GM12864 (cell line): ENCODE measurements around the gene ULBP2.
"Not testable (repeated sequence)": the region's sequence is repeated elsewhere in the genome, so short reads cannot be mapped to it uniquely, and the experiment has no call there.

Experiments
- DNase-seq: peaks from one replicate; pipeline ENCODE4 v3.0.0-alpha.2; 2011; ENCODE audit warnings: low read depth
- H3K4me3 ChIP-seq: 2 replicates; pipeline ENCODE4 v1.5.1; 2011; ENCODE audit warnings: mild to moderate bottlenecking, low read depth, low read length, control low read depth
- CTCF ChIP-seq: IDR thresholded peaks from 2 replicates; pipeline ENCODE4 v1.5.1; 2011; ENCODE audit warnings: low read depth, mild to moderate bottlenecking, moderate library complexity, low read length, control low read depth, inconsistent platforms; ENCODE audit errors: missing control alignments

Gene ULBP2

DNA sequence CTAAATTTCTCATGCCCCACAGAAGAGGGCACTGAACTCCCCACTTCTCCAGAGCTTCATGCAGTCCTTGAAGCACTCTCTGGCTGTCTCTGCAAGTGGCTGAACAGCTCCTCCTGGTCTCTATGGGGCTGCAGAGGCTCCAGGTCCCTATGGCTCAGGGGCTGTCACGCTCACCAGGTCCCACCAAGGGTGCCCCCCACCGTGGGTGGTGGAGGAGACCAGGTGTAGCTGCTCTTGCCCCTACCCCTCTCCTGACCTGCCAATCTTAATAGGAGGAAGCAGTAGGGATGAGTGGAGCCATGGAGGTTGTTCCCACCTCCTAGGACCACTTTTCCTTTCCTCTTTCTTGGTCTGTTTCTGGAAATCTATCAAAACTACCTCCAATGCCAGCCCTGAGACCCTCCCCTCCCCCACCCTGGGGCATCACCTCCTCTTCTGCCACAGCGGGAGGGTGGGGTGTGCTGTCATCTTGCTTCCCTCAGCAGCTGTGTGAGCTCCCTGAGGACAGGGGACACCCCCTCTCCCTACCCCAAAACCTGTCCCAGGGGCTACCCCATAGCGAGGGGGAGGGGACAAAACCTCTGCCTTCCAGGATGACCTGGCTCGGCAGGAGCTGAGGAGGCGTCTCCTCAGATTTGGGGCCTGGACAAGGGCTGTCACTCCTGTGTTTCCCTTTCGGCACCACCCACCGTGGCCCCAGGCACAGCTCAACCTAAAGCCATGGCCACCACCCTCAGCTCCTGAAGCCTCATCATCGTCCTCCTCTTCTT lies 31.9 kb upstream of the ULBP2 start:
- DNase-seq: no peak
- no peak overlapping the region for H3K4me3 ChIP-seq
- no peak for TF ChIP-seq CTCF

DNA sequence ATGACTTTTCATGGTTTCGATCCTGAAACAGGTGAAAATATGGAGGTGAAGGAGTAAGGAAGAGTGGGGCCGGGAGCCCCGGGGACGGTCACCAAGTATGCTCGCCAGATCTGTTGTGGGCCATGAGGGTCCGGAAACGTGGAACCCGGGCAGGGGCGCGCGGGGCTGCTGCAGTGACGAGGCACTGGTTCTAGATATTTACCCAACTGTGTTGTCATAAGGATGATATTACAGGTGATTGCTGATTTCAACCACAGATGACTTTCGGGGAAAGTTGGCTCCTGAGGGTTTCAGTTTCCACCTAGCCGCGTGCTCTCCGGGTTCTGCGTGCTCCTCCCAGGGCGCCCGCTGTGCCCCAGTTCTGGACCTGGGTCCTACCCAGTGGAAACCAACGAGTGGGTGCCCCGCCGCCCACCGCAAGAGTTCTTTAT lies 31.1 kb upstream of the ULBP2 start:
- no peak for DNase-seq
- no peak for TF ChIP-seq CTCF
- no peak overlapping the region for H3K4me3 ChIP-seq

DNA sequence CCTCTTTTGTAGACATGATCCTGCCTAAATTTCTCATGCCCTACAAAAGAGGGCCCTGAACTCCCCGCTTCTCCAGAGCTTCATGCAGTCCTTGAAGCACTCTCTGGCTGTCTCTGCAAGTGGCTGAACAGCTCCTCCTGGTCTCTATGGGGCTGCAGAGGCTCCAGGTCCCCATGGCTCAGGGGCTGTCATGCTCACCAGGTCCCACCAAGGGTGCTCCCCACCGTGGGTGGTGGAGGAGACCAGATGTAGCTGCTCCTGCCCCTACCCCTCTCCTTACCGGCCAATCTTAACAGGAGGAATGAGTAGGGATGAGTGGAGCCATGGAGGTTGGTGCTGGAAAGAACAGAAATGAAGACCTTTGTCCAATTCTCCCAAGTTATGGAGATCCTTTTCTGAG lies 29.1 kb upstream of the ULBP2 start:
- not testable (repeated sequence) for H3K4me3 ChIP-seq, DNase-seq

GRCh38 chr6:149913085-149913484 lies 28.7 kb upstream of the ULBP2 start:
- DNase-seq: no peak
- no peak overlapping the region for H3K4me3 ChIP-seq
- no peak for TF ChIP-seq CTCF

GRCh38 chr6:149913540-149914240 lies 28.1 kb upstream of the ULBP2 start:
- no peak for TF ChIP-seq CTCF
- H3K4me3 ChIP-seq: no peak overlapping the region
- no peak for DNase-seq

DNA sequence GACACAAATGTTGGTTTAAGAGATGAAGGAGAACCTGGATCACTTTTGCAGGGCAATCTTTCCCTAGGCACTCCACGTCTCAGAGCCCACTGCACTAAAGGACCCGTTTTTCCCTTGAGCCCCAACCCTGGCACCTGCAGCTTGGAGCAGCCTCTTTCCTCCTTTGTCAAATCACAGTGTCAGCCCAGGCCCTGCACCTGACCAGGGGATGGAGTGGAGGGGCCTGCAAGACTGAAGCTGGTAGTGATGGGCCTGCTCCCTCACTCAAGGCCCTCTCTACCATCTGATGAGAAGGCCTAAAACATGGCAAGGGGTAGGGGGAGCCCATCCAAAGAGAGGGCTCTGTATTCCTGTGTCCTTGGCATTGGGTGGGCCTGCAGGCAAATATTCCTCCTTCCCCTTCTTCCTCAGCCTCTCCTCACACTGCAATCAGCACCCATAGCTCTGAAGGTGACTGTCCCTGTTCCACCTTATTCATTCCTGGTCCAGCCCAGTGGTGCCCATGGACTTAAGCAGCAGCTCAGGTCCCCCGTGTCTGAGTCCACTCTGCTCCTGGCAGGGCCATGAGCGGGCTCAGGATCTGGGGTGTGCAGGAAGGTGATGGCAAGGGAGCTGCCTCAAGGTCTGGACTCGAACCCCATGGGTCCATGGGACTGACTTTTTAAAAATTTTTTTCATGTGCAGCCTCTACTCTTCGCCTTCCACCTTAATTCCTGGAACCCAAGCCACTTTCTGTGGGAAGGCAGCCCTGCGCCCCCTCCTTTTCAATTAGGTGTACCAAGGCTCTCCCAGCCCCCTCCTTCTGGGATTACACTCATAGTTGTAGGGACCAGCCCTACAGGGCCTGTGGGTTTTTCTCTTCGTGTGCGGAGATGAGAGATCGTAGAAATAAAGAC lies 25.6 kb upstream of the ULBP2 start:
- H3K4me3 ChIP-seq: no peak overlapping the region
- no peak for TF ChIP-seq CTCF
- DNase-seq: no peak

GRCh38 chr6:149917679-149918078 lies 24.1 kb upstream of the ULBP2 start:
- TF ChIP-seq CTCF: no peak
- H3K4me3 ChIP-seq: no peak overlapping the region
- DNase-seq: no peak
